ENCODE data around the gene SH3BP5L. TPM values are rescaled to one million over a fixed set of nuclear protein-coding genes. Genes with fewer than 3 reads are reported as not detected.

Gene SH3BP5L
- total and polyA plus RNA-seq, 2 donors (not counting 1 experiment from before 2014, with no cell fraction given) = 19.2 to 36.5 TPM

GRCh38 chr1:248873409-248873992 lies 47.8 kb upstream of the SH3BP5L start:
- Histone ChIP-seq H3K4me1 (ENCODE audit: control insufficient read depth in 2 of 2, insufficient read depth in 2 of 2, low read length in 2 of 2) (peaks cover 0 to 23% of the 10 kb centered on the region in 2 donors), H3K27ac (ENCODE audit: low read length in 2 of 2) (peak overlapping the region; percentile 64 to 81), H3K79me2 (ENCODE audit: control insufficient read depth, insufficient read depth, low read length) (no peaks in the 10 kb centered on the region), H3K9me3 (ENCODE audit: control extremely low read depth in 1 of 3, control insufficient read depth in 2 of 3, insufficient read depth in 1 of 3, low read length in 2 of 3) (no peaks in the 10 kb centered on the region), H2AFZ (ENCODE audit: insufficient read depth, low read depth, low read length, poor library complexity, severe bottlenecking) (peak overlapping the region; percentile 91), H3K36me3 (replicated peaks in 1 of 2; ENCODE audit: control extremely low read depth in 1 of 2, control insufficient read depth in 1 of 2, extremely low read depth in 1 of 2, insufficient read depth in 2 of 2, low read length in 1 of 2) (no peaks in the 10 kb centered on the region), H3K9ac (ENCODE audit: low read length) (peak overlapping the region; percentile 81), H3K4me2 (replicated peaks; ENCODE audit: low read depth, low read length, poor library complexity, severe bottlenecking) (peak overlapping the region; percentile 89), H4K20me1 (ENCODE audit: control insufficient read depth, insufficient read depth, low read length, poor library complexity, severe bottlenecking) (no peaks in the 10 kb centered on the region), H3K4me3 (ENCODE audit: control extremely low read depth in 1 of 5, extremely low read depth in 1 of 5, insufficient read depth in 1 of 5, low read depth in 2 of 5, low read length in 4 of 5) (peak overlapping the region; percentile 68 to 98 (median 84)), H3K27me3 (replicated peaks in 1 of 4; ENCODE audit: control extremely low read depth in 1 of 4, control insufficient read depth in 3 of 4, insufficient read depth in 4 of 4, low read length in 3 of 4) (no peaks in the 10 kb centered on the region)
- Mint-ChIP-seq H3K27ac (peak overlapping the region; percentile 97), H3K9me3 (ENCODE audit: insufficient read depth) (no peaks in the 10 kb centered on the region), H3K27me3 (no peaks in the 10 kb centered on the region), H3K4me1 (peaks cover 30% of the 10 kb centered on the region), H3K4me3 (peak overlapping the region; percentile 95)
- DNase-seq (peak; percentile 95), ATAC-seq (ENCODE audit: low read depth) (peak; percentile 80)
- POLR2A ChIA-PET = interaction anchor here (0.6 to 2.4 kb wide), 7 partner anchors 10 to 402 kb away, joined by 3 to 12 read pairs (median 6); partner anchors contain the start of genes ZNF672 and ZNF692
- CTCF ChIA-PET = interaction anchor here (0.7 to 2.3 kb wide), 12 partner anchors 12 to 245 kb away, joined by 3 to 11 read pairs (median 3); partner anchors contain the start of genes PGBD2, SH3BP5L, ZNF672 and ZNF692
- intact Hi-C loops (cut with micrococcal nuclease) = loop anchor here (1.0 kb wide), 3 partner anchors 10 to 47 kb away; partner anchors contain the start of gene ZNF692
- WGBS (ENCODE audit: insufficient coverage) = under 1% methylated on average over 39 of the region's 41 CpGs
- TF ChIP-seq EZH2 (IDR thresholded peaks at IDR 0.05; ENCODE audit: borderline replicate concordance, insufficient read depth, low read depth, low read length, poor library complexity, severe bottlenecking) (no peak), CTCF (IDR thresholded peaks at IDR 0.05) (no peak)

Data from B cell (primary cell).